Kidney epithelial cell (primary cell): ENCODE measurements around the gene PRKRIP1. TPM values are rescaled to one million over a fixed set of nuclear protein-coding genes. Genes with fewer than 3 reads are reported as not detected.

Experiments used
- DNase-seq: peaks from one replicate; pipeline ENCODE4 v3.0.0-alpha.2; 2010; ENCODE audit warnings: low read depth
- H3K27me3 ChIP-seq: 2 replicates; pipeline ENCODE4 v1.6.0; 2011; ENCODE audit warnings: low read length; ENCODE audit not compliant: control insufficient read depth, insufficient read depth
- H3K36me3 ChIP-seq: 2 replicates; pipeline ENCODE4 v1.5.1; 2011; ENCODE audit warnings: low read length; ENCODE audit not compliant: control insufficient read depth, insufficient read depth
- H3K4me3 ChIP-seq: 2 replicates; pipeline ENCODE4 v1.5.1; 2011; ENCODE audit warnings: low read depth, mild to moderate bottlenecking, control low read depth, low read length
- CTCF ChIP-seq: IDR thresholded peaks from 2 replicates; pipeline ENCODE4 v1.5.1; 2011; ENCODE audit warnings: mild to moderate bottlenecking, moderate library complexity, low read length, control low read depth, inconsistent platforms; ENCODE audit not compliant: insufficient read depth, poor library complexity, severe bottlenecking
- total RNA-seq: library from RNA; depleted of rRNA; stranded (reverse); fragments of >200 nt; gene quantifications from 2 replicates; pipeline ENCODE4 v1.2.3, GENCODE V29; 2015

PRKRIP1 gene
- total RNA-seq, 1 donor from 2014 or later, result 25.3 TPM

- TF ChIP-seq CTCF, result no peak
- Histone ChIP-seq H3K27me3 (no peaks in the 10 kb centered on the region), H3K4me3 (no peak overlapping the region), H3K36me3 (peaks cover 2% of the 10 kb centered on the region)
- DNase-seq, result no peak
Measured at GRCh38 chr7:102445674-102446071, 49.5 kb downstream of the PRKRIP1 start.

- DNase-seq, result no peak
- Histone ChIP-seq H3K27me3 (no peaks in the 10 kb centered on the region), H3K4me3 (no peak overlapping the region), H3K36me3 (peaks cover 2% of the 10 kb centered on the region)
- no peak for TF ChIP-seq CTCF
Measured at GRCh38 chr7:102446387-102447156, 50.4 kb downstream of the PRKRIP1 start.

- Histone ChIP-seq H3K36me3 (peaks cover 2% of the 10 kb centered on the region), H3K27me3 (no peaks in the 10 kb centered on the region), H3K4me3 (no peak overlapping the region)
- no peak for TF ChIP-seq CTCF
- no peak for DNase-seq
Measured at GRCh38 chr7:102447311-102447710, 51.1 kb downstream of the PRKRIP1 start.

- no peak for TF ChIP-seq CTCF
- no peak for DNase-seq
- Histone ChIP-seq H3K36me3 (peaks cover 2% of the 10 kb centered on the region), H3K27me3 (no peaks in the 10 kb centered on the region), H3K4me3 (no peak overlapping the region)
Measured at GRCh38 chr7:102449136-102449535, 53.0 kb downstream of the PRKRIP1 start.

GRCh38 chr7:102450242-102450641, 54.1 kb downstream of the PRKRIP1 start:
- Histone ChIP-seq H3K36me3 (peaks cover 2% of the 10 kb centered on the region), H3K27me3 (no peaks in the 10 kb centered on the region), H3K4me3 (no peak overlapping the region)
- no peak for DNase-seq
- TF ChIP-seq CTCF, result peak; percentile 25
